Activated T-cell treated with anti-CD3 and anti-CD28 coated beads, Interleukin-2, amount 50 U/mL, for 4 hours (primary cell): ENCODE data around the gene NPBWR2. TPM values are rescaled to one million over a fixed set of nuclear protein-coding genes. Genes with fewer than 3 reads are reported as not detected.

Experiments used
- ATAC-seq, 2 donors: fragments of 200-7000 bp; cut with Tn5 transposase; one replicate each; pipeline ENCODE4 v1.10.0; 2021
- DNase-seq: peaks from one replicate; pipeline ENCODE4 v3.0.0-alpha.2; 2020
- H3K27me3 Mint-ChIP-seq: one replicate; pipeline ENCODE4 v1.8.0; 2021; ENCODE audit warnings: low read depth, mixed read lengths
- H3K36me3 Mint-ChIP-seq: one replicate; pipeline ENCODE4 v1.8.0; 2022; ENCODE audit warnings: mixed read lengths; ENCODE audit not compliant: insufficient read depth
- H3K4me1 Mint-ChIP-seq: one replicate; pipeline ENCODE4 v1.8.0; 2021; ENCODE audit warnings: low read depth, mixed read lengths
- H3K4me3 Mint-ChIP-seq: one replicate; pipeline ENCODE4 v1.8.0; 2021; ENCODE audit warnings: mild to moderate bottlenecking, moderate library complexity, mixed read lengths
- H3K9me3 Mint-ChIP-seq: one replicate; pipeline ENCODE4 v1.8.0; 2021; ENCODE audit warnings: mixed read lengths
- total RNA-seq, 3 donors: library from RNA; stranded (reverse); gene quantifications; one replicate each; pipeline ENCODE4 v1.2.1, GENCODE V29; 2021

Gene NPBWR2
- total RNA-seq, 3 donors from 2014 or later, result not detected

DNA sequence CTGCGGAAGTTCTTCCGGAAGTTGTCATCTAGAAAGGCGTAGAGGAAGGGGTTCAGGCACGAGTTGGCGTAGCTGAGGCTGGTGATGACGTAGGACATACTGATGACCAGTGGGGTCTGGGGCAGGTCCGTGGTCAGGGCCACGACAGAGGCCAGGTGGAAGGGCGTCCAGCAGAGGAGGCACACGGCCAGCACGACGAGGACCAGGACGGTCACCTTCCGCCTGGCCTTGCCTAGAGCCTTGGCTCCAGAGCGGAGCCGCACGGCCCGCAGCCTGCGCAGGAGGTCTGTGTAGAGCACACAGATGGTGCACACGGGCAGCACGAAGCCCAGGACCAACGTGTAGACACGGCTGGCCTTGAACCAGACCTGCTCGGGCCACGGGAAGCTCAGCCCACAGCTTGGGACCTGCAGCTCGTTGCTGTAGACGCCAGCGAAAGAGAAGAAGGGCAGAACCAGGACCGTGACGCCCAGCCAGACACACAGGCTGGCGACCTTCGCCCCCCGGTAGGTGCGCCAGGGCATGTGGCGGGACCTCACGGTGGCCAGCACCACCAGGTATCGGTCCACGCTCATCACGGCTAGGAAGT lies 1.4 kb downstream of the NPBWR2 start:
- DNase-seq, result peak; percentile 1
- H3K27me3 Mint-ChIP-seq, result peaks cover 22% of the 10 kb centered on the region
- H3K36me3 Mint-ChIP-seq, result no peaks in the 10 kb centered on the region
- H3K9me3 Mint-ChIP-seq, result no peaks in the 10 kb centered on the region
- no peak overlapping the region for H3K4me3 Mint-ChIP-seq
- no peak for ATAC-seq
- H3K4me1 Mint-ChIP-seq, result peaks cover 15% of the 10 kb centered on the region

DNA sequence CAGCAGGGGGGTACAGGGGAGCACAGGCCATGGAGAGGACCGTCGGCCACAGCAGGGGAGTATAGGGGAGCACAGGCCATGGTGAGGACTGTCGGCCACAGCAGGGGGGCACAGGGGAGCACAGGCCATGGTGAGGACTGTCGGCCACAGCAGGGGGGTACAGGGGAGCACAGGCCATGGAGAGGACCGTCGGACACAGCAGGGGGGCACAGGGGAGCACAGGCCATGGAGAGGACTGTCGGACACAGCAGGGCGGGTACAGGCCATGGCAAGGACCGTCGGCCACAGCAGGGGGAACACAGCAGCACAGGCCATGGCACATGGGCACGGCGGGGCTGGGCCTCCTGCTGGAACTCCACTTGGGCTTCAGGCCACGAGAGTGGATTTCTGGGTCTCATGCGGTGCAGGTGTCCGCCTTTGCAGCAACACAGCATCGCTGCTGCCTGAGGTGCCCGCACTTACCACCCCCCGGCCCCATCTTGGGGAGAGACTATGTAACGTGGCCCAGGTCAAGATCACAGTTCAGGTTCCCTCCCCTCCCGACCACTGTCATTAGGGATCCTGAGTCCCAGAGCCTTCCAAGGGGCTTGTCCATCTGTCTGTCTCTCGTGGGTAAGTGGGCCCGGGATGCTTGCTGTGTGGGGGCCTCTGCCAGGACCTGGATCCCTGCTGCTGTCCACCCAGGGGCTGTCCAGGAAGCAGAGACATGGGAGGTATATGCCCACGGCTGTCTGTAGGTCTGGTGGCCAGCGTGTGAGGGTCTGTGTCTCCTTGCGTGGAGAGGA lies 2.5 kb downstream of the NPBWR2 start:
- Mint-ChIP-seq H3K4me3 (no peak overlapping the region), H3K36me3 (no peaks in the 10 kb centered on the region), H3K9me3 (no peaks in the 10 kb centered on the region), H3K27me3 (peaks cover 23% of the 10 kb centered on the region), H3K4me1 (peaks cover 22% of the 10 kb centered on the region)
- DNase-seq (peak; percentile 3), ATAC-seq (no peak)

DNA sequence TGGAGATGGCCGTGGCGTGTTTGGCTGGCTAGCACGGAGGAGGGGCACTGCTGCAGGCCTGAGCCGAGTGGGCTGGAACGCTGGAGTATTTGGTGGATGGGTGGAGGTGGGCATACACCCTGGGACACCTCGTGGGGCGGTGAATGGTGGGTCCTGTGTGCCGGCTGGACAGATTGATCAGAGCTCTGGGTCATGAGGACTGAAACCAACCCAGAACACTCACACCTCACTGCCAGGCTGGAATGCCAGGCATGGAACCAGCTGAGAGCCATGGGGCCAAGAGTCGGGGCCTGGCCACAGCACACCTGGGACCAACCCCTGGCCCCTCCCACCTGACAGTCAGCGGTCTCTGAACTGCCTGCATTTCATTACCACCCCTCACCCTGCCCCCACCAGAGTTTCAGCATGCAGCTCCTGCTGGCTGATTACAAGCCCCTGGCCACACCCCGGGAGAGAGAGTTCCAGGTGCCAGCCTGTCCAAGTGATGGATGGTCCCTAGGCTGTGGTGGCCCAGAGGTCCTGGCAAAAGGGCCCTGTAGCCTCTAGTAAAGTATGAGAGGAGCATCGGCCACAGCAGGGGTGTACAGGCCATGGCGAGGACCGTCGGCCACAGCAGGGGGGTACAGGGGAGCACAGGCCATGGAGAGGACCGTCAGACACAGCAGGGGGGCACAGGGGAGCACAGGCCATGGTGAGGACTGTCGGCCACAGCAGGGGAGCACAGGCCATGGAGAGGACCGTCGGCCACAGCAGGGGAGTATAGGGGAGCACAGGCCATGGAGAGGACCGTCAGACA lies 3.3 kb downstream of the NPBWR2 start:
- no peak overlapping the region for H3K4me3 Mint-ChIP-seq
- H3K4me1 Mint-ChIP-seq, result peaks cover 22% of the 10 kb centered on the region
- H3K27me3 Mint-ChIP-seq, result peaks cover 23% of the 10 kb centered on the region
- H3K36me3 Mint-ChIP-seq, result no peaks in the 10 kb centered on the region
- ATAC-seq, result no peak
- no peaks in the 10 kb centered on the region for H3K9me3 Mint-ChIP-seq
- DNase-seq, result peak; percentile 3

DNA sequence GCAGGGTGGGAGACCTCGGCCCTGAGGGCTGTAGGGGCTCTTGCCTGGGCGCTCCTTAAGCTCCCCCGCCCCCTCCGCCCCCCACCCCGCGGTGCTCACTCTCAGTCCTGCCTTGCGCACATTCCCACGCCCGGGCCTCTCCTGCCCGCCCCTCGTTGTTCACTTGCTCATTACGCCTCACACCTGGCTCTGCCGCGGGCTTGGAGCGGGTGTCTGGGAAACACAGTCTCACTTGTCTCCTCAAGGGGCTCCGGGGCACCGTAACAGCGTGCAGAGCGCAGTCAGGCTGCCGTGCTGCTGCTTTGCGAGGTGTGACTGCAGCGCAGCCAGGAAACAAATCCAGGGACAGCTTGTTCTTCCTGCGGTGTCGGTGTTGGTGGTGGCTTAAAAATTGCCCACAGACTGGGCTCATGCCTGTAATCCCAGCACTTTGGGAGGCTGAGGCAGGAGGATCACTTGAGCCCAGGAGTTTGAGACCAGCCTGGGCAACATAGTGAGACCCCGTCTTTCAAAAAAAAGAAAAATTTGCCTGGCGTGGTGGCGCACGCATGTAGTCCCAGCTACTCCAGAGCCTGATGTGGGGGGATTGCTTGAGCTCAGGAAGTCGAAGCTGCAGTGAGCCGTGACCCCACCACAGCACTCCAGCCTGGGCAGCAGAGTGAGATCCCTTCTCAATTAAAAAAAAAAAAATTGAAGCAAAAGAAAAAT lies 4.6 kb downstream of the NPBWR2 start:
- Mint-ChIP-seq H3K4me1 (peaks cover 19% of the 10 kb centered on the region), H3K27me3 (peaks cover 22% of the 10 kb centered on the region), H3K9me3 (no peaks in the 10 kb centered on the region), H3K36me3 (no peaks in the 10 kb centered on the region), H3K4me3 (peak overlapping the region; percentile 59)
- ATAC-seq, result peak; percentile 9 to 13
- no peak for DNase-seq

DNA sequence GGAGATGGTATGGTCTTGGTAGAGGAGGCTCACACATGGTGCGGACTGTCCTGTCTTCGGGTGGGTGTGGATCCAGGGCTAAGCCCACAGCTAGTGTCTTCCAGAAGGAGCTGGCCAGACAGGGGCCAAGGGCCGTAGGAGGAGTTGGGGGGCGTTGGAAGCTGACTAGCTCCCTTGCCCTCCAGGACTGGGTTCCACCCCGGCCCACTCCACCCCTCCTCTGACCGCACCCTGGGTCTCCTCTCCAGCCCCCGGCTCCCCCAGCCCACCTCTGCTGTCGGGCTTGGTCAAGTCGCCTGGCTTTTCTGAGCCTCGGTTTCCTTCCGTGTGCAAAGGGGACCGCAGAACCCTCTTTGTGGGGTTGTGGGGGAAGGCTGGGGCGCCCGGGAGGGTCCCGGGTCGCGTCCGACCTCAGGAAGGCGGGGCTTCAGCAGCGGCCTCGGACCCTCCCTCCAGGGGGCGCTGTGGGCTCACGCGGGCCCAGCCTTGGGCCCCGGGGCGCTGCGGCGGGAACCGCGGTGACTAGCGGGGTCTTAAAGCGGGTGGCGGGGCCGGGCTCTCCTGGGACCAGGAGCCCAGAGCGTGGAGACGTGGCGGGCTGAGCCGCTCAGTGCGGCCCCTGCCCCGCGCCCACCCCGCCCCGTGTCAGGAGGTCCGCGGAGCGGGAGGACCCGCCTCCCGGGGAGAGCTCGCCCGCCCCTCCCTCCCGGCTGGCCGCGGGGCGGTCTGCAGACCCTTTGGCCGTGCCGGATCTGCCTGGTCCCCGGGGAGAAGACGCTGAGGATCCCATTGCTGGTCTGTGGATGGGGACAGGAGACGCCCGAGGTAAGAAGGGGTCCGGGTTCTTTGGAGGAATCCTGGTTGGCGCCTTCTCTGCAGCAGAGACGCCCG lies 5.4 kb downstream of the NPBWR2 start:
- H3K4me3 Mint-ChIP-seq, result peak overlapping the region; percentile 37
- peaks cover 22% of the 10 kb centered on the region for H3K27me3 Mint-ChIP-seq
- ATAC-seq, result peak; percentile 86 to 90
- no peaks in the 10 kb centered on the region for H3K36me3 Mint-ChIP-seq
- H3K4me1 Mint-ChIP-seq, result peaks cover 15% of the 10 kb centered on the region
- DNase-seq, result peak; percentile 62
- H3K9me3 Mint-ChIP-seq, result no peaks in the 10 kb centered on the region

DNA sequence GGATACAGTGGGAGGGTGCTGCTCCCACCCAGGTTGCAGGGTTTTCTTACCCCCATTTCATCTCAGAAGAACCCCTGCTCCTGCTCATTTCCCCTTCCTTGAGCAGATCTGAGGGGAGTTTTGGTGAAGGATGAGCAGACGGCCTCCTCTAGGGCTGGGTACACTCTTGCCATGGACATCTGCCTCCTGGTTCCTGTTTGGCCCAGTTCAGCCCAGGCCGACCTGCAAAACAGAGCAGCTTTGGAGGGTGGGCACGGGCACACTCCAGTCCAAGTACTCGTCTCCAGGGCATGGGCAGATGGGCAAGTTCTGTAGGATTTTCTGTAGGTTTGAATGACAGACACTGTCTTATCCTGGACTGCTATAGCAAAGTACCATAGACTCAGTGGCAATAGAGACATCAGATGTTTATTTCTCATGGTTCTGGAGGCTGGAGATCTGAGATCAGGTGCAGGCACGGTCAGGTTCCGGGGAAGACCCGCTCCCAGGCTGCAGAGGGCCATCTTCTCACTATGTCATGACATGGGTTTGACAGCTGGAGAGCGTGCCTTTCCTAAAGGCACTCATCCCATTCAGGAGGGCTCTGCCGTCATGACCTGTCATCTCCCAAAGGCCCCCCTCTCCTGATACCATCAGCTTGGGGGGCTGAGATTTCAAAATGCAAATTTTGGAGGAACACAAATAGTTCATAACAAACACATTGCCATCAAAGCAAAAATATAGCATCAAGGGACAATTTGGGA lies 6.2 kb downstream of the NPBWR2 start:
- Mint-ChIP-seq H3K36me3 (peaks cover 2% of the 10 kb centered on the region), H3K4me3 (peak overlapping the region; percentile 37), H3K27me3 (peaks cover 22% of the 10 kb centered on the region), H3K9me3 (no peaks in the 10 kb centered on the region), H3K4me1 (peaks cover 17% of the 10 kb centered on the region)
- ATAC-seq, result no peak
- DNase-seq, result no peak

DNA sequence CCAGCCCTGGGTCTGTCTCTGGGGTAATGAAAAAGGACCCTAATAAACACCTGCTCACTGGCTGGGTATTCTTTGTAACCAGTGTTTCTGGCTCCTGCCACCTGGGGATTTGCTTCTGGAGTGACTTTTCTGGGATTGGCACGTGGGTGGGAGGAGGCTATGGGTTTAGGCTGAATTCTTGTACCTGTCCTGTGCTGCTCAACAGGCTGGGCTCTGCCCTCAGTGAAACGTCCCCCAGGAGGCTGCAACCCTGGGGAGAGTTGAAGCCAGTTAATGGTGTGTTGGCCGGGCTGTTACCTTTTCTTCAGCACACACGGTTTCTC lies 6.8 kb downstream of the NPBWR2 start:
- Mint-ChIP-seq H3K27me3 (peaks cover 20% of the 10 kb centered on the region), H3K4me3 (no peak overlapping the region), H3K4me1 (peaks cover 17% of the 10 kb centered on the region), H3K9me3 (no peaks in the 10 kb centered on the region), H3K36me3 (peaks cover 2% of the 10 kb centered on the region)
- no peak for ATAC-seq
- DNase-seq, result no peak

DNA sequence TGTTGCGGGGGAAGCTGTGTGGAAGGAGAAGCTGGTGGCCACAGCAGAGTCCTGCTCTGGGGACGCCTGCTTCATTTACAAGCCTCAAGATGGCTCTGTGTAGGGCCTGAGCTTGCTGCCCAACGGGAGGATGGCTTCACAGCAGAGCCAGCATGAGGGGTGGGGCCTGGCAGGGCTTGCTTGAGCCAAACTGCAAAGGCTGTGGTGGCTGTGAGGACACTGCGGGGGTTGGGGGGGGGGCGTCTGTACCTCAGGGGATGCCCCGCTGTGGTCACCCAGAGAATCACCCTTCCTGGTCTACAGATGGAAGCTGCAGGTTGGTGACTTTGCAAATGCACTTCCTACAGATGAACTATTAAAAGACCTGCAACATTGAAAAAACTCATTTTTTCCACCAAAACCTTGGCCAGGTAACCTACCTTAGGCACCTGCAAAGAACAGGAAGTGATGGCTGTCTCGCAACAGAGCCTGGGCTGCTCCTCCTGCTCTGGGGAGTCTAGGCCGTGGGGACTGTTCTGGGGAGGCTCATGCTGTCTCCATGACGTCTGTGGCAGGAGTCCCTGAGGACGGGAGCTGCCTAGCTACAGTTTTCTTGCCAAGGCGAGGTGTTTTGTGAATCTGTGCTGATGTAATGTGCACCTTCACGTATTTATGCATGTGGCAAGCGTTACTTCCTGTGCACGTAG lies 7.3 kb downstream of the NPBWR2 start:
- Mint-ChIP-seq H3K27me3 (peaks cover 20% of the 10 kb centered on the region), H3K4me3 (no peak overlapping the region), H3K9me3 (no peaks in the 10 kb centered on the region), H3K36me3 (peaks cover 2% of the 10 kb centered on the region), H3K4me1 (peaks cover 17% of the 10 kb centered on the region)
- ATAC-seq (no peak), DNase-seq (no peak)

DNA sequence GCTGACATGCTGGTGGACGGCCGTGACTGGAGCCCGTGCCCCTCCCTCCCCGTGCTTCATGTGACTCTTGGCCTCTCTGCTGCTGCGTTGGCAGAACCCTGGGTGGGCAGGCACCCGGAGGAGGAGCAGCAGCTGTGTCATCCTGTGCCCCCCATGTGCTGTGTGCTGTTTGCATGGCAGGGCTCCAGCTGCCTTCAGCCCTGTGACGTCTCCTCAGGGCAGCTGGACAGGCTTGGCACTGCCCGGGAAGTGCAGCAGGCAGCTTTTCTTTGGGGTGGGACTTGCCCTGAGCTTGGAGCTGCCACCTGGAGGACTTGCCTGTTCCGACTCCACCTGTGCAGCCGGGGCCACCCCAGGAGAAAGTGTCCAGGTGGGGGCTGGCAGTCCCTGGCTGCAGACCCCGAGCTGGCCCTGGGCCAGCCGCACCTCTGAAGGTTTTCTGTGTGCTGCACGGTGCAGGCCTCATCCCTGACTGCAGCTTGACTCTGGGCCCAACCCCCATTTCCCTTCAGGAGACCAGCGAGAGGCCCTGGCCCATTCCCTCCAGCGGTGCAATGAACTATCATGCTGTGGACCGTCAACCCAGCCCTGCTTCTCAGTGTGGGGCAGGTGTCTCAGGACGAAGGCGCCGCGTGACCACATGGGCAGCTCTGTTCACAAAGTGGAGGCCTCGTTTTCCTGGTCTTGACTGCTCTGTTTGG lies 8.1 kb downstream of the NPBWR2 start:
- H3K4me3 Mint-ChIP-seq, result no peak overlapping the region
- peaks cover 2% of the 10 kb centered on the region for H3K36me3 Mint-ChIP-seq
- peaks cover 17% of the 10 kb centered on the region for H3K4me1 Mint-ChIP-seq
- DNase-seq, result no peak
- ATAC-seq, result no peak
- H3K9me3 Mint-ChIP-seq, result no peaks in the 10 kb centered on the region
- H3K27me3 Mint-ChIP-seq, result peaks cover 20% of the 10 kb centered on the region

DNA sequence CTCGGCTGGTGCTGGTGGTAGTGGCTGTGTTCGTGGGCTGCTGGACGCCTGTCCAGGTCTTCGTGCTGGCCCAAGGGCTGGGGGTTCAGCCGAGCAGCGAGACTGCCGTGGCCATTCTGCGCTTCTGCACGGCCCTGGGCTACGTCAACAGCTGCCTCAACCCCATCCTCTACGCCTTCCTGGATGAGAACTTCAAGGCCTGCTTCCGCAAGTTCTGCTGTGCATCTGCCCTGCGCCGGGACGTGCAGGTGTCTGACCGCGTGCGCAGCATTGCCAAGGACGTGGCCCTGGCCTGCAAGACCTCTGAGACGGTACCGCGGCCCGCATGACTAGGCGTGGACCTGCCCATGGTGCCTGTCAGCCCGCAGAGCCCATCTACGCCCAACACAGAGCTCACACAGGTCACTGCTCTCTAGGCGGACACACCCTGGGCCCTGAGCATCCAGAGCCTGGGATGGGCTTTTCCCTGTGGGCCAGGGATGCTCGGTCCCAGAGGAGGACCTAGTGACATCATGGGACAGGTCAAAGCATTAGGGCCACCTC lies 8.8 kb downstream of the NPBWR2 start:
- DNase-seq (no peak), ATAC-seq (no peak)
- no peak overlapping the region for H3K4me3 Mint-ChIP-seq
- peaks cover 2% of the 10 kb centered on the region for H3K36me3 Mint-ChIP-seq
- peaks cover 17% of the 10 kb centered on the region for H3K4me1 Mint-ChIP-seq
- H3K9me3 Mint-ChIP-seq, result no peaks in the 10 kb centered on the region
- peaks cover 16% of the 10 kb centered on the region for H3K27me3 Mint-ChIP-seq

DNA sequence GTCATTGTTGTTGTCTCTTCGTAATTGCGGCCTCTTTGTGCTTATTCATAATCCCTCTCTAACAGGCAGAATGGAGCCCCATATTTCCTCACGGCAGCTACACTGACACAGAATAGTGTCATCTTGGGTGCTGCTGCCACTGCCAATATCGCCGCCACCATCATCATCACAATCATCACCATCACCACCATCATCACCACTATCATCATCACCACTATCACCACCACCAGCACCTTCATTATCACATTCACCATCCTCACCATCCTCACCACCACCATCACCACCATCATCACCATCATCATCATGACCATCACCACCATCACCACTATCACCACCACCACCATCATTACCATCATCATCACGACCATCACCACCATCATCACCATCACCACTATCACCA lies 10.8 kb downstream of the NPBWR2 start:
- H3K36me3 Mint-ChIP-seq, result peaks cover 2% of the 10 kb centered on the region
- H3K27me3 Mint-ChIP-seq, result peaks cover 7% of the 10 kb centered on the region
- H3K9me3 Mint-ChIP-seq, result no peaks in the 10 kb centered on the region
- ATAC-seq, result no peak
- H3K4me3 Mint-ChIP-seq, result no peak overlapping the region
- H3K4me1 Mint-ChIP-seq, result peaks cover 15% of the 10 kb centered on the region
- no peak for DNase-seq

DNA sequence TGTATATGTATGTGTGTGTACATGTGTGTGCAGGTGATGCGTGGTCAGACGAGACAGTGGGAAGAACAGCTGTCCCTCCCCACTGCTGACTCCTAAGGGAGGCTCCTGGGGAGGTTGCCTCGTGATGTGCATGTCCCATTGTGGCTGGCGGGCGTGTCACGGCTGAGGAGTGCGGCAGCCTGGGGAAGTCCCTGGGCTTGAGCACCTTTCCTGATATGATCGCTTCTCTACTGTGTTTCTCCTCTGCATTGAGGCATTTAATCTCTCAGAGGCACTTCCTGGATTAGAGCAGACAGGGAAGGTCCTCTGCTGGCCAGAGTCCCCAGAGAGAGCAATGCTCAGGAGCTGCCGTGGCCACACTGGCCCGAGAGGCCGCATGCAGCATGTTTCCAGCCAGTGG lies 11.4 kb downstream of the NPBWR2 start:
- Mint-ChIP-seq H3K27me3 (peaks cover 1% of the 10 kb centered on the region), H3K4me1 (peaks cover 10% of the 10 kb centered on the region), H3K36me3 (peaks cover 2% of the 10 kb centered on the region), H3K9me3 (no peaks in the 10 kb centered on the region), H3K4me3 (no peak overlapping the region)
- DNase-seq (no peak), ATAC-seq (no peak)
